ELF-1 (cell line): ENCODE data around the gene GATA3.

Experiments
- DNase-seq: peaks from one replicate; pipeline ENCODE4 v3.0.0-alpha.2; 2016; ENCODE audit warnings: low read depth, low spot score

Gene GATA3

DNA sequence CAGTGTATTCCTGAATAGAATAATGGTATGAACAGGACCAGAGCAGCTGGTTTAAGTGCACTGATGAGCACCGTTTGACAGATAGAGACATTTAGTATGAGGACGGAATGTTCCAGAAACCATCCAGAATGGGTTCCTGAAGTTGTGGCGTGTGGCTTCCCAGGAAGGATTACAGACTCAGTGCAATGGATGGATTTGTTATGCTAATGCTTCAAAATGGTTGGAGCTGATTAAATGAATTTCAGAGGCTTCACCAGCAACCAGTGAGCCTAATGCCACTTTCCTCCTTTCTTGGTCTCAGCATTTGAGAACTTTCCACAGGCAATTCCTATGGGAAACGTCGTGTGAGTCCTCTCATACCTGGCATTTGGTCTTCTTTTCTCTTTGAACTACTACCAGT lies 9.9 kb downstream of the GATA3 start:
- DNase-seq, result no peak

DNA sequence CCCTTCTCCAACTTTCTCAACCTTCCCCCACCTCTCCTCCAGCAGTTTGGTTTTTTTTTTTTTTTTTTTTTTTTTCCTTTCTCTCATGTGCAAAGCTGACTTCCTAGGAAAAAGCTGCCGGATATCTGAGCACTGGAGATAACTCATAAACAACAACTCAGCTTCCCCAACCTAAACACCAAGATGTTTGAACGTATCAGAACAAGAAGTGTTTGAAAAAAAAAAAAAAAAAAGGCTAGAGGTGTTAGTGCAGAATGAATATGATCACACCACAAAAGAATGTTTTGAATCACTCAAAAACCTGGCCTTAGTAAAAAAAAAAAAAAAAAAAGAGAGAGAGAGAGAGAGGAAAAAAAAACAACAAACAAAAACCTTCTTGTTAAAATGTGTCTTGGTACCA lies 11.2 kb downstream of the GATA3 start:
- no peak for DNase-seq

DNA sequence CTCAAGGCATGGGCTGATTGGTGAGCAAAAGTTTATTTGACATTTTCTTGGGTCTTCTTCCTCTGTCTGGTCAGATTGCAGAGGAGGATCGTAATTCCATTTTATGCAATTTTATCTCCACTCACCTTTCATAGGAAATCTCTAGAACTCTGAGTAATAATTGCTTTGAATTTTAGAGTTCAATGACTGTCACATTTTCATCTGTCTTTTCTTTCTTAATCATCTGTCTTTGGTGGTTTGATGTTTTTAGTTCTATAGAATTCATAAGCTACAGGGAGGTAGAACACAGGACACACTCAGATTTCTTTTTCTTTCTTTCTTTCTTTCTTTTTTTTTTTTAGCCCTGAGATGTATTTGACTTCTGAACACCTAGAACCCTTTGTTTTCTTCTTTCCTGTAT lies 11.6 kb downstream of the GATA3 start:
- no peak for DNase-seq

DNA sequence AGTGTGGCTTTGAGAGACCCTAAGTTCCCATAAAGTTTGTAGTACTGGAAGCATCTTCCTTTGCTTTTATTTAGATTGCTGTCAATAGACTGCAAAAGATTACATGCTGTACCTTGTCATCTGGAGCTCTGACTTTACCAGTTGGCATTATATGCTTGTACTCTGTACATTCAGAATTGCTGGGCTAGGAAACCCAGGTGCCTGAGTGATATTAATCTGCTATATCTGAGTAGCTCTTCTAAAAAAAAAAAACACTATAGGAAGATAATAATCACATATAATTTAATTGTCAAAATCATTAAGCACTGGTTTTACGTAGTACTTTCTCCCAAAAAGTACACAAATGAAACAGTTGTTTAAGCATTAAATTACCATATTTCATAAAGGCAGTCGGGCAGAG lies 12.3 kb downstream of the GATA3 start:
- DNase-seq, result no peak

DNA sequence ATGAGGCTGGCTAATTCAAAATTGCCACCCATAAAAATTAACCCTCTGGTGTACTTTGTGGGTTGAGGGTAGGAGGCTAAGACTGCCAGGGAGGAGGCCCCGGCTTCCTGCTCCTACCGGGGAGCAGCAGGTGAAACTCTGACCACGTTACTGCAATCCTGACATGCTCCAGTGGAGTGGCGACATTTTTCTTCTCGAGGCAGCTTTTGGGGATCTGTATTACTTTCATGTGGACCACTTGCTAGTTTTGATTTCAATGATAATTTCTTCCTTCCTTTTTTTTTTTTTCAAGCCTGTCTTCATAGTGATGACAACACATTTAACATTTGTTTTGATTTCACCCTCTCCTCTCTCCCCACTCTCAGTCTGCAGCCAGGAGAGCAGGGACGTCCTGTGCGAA lies 14.6 kb downstream of the GATA3 start:
- DNase-seq, result no peak

DNA sequence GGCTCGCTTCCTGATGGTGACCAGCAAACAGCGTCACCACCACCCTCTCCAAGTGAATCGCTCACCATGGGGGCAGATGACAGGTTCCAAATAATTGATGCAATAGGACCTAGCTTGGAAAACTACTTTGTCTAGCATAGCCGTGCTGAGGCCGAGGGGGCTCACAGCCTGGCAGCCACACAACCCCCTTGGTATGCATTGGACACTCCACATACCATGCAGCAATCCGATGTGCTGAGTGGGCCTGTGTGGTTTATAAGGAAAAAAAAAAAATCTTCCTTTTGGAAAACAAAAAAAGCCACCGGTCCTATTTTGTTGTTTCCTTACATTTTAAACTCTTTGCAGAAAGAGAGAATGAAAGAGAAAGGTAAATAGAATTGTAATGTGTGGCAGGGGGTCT lies 15.1 kb downstream of the GATA3 start:
- no peak for DNase-seq

DNA sequence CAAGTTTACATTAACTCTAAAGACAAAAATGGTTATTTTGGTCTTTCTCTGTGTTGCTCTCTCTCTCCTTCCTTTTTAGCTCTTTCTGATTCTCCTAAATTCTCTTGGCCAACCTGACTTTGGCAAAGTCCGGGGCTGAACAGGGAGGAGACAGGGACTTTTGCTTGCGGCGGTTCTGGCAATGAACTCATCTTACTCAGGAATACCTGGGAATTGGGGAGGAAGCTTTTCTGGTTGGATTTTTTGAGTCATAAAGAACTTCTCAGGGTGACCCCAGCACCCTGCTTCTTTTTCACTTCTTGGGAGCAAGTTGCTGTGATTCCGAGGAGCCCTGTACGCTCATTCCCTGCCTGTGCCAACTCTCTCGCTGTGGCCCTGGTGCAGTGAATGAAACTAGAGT lies 16.0 kb downstream of the GATA3 start:
- DNase-seq, result no peak

DNA sequence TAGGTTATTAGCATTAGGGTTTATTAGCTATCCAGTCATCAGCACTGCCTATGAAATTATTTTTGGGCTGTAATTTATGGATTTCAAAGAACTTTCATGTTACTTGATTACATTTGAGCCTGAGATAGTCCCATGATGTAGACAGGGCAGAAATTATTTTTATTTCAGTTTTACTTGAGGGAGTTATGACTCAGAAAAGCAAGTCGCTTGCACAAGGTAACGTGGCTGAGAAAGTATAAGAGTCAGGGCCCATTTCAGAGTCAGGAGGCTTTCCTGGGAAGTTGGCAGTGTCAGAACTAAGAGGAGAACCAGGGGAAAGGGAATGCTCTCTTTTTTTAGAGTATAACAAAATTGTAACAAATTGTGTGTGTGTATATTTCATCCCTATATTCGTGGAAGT lies 16.5 kb downstream of the GATA3 start:
- DNase-seq, result no peak

DNA sequence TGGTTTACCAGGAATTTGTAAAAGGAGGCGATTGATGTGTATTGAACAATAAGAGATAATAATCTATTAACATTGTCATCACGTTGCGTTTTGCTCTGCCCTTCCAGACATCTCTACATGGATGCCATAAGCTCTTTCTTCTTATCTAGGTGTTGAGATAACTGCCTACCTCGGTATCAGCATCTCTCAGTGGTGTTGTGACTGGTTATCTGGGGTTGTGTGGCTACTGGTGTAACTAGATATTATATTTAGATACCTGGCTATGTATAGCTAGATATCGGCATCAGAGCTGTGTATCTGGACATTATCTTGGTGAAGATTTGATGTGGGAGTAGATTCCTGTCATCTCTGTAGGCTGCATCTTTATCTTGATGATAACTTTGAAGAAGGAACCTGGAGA lies 17.2 kb downstream of the GATA3 start:
- no peak for DNase-seq

DNA sequence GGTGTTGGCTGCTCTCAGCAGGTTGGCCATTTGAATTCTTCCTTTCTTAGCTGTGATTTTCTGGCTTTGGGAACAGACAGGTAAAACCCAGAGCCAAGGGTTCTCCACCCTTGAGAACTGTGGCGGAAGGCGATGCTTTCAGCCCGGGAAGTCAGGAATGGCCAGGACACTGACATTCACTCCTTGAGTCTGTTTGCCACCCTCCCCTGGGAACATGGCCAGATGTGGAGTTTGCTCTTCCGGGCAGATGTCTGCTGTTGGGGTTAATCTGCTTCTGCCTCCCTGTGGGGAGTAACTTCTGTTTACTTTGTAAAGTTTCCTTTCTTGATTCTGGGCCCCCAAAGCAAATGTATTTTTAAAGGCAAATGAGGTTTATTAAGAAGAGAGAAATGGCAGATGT lies 17.7 kb downstream of the GATA3 start:
- no peak for DNase-seq

DNA sequence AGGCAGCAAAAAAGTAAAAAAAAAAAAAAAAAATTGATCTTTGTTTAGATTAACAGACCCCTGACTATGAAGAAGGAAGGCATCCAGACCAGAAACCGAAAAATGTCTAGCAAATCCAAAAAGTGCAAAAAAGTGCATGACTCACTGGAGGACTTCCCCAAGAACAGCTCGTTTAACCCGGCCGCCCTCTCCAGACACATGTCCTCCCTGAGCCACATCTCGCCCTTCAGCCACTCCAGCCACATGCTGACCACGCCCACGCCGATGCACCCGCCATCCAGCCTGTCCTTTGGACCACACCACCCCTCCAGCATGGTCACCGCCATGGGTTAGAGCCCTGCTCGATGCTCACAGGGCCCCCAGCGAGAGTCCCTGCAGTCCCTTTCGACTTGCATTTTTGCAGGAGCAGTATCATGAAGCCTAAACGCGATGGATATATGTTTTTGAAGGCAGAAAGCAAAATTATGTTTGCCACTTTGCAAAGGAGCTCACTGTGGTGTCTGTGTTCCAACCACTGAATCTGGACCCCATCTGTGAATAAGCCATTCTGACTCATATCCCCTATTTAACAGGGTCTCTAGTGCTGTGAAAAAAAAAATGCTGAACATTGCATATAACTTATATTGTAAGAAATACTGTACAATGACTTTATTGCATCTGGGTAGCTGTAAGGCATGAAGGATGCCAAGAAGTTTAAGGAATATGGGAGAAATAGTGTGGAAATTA lies 19.4 kb downstream of the GATA3 start:
- no peak for DNase-seq

DNA sequence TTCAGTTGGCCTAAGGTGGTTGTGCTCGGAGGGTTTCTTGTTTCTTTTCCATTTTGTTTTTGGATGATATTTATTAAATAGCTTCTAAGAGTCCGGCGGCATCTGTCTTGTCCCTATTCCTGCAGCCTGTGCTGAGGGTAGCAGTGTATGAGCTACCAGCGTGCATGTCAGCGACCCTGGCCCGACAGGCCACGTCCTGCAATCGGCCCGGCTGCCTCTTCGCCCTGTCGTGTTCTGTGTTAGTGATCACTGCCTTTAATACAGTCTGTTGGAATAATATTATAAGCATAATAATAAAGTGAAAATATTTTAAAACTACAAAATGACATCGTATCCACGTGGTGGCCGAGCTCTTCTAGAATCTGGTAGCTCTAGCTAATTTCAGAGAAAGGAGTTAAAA lies 20.4 kb downstream of the GATA3 start:
- DNase-seq, result no peak

DNA sequence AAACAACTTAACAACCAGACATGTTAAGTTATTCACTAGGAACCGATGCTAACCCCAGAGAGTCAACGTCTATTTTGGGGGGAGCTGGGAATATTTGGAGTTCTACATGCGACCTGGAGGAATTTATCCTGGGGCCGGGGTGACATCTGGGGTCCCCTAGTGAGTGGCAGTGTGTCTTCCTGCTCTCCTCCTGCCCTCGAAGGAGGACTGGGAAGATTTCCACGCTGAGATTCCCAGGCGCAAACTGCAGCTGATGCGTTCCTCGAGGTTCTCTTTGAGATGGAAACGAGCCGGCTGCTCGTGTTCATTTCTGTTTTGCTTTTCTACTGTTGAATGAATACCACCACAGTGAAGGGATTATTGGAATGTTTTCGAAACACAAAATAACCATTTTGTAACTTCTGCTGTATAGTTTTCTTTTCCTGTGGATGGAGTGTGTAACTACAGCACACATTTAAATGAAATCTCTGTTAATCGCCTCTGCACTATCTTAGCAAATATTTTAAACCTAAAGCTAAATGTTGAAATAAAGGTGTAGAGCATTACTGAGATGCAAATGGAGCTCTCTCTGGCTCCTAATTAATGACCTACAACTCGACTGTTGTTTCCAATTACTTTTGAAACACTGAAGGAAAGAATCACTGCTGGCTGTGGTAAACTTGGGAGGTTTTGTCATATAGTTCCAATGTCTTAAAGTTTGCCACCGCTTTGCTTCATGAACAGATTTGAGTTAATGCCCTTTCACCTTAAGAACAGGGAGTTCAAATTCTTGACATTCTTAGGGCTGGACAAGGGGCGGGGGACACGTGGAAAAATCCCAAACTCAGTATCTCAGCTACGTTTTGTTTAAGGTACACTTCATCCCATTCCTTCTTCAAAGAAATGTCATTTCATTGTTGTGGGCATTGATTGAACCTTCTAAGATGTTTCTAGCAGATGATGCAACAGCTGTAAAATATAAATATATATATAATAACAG lies 21.1 kb downstream of the GATA3 start:
- no peak for DNase-seq

DNA sequence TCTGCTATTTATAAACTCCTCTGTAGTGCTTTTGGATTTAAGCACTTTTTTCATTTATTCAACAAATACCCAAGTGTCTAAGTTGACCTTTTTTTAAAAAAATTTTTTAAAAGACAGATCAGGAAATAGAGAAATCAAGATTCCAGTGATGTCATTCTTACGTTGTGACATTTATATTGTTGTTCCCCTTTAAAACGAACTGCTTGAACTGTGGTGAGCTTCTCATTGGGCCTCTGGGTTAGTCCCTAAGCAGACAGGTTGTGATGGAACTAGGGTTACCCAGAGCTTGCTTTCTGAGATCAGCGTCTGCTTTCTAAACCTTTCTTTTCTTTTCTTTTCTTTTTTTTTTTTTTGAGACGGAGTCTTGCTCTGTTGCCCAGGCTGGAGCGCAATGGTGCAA lies 22.4 kb downstream of the GATA3 start:
- no peak for DNase-seq

DNA sequence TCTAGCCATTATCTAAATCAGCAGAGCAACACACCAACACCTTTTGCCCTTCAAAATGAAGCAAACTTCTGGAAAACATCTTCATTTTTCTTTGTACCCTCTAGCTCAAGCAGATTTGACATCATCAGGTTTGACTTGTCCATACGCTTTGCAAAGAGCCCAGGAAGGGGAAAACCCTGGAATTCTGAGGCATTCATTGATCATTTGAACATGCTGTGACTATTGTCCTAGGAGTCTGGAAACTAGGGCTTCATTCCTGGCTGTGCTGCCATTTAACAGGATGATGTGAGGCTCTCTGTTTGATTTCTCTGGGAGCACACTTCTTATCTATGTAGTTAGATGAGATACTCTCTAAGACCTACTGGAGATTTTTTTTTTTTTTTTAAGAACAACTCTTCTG lies 23.5 kb downstream of the GATA3 start:
- DNase-seq, result no peak

DNA sequence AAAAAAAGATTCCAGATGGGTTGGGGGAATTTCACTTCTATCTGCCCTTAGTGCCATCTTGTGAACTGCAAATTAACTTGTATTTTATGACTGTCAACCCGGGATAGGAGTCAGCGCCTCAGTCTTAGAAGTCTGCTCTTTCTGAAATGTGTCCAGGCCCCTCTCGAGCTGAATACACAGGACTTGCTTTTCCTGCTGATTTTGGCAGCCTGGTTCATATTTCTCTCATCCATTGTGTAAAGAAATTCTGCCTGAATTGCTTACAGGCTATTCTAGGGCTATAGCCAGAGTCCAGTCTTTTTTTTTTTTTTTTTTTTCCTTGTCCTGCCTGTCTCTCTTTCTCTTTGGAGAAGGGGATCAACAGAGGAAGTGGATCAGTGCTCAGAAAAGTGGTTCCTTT lies 24.6 kb downstream of the GATA3 start:
- DNase-seq, result no peak

DNA sequence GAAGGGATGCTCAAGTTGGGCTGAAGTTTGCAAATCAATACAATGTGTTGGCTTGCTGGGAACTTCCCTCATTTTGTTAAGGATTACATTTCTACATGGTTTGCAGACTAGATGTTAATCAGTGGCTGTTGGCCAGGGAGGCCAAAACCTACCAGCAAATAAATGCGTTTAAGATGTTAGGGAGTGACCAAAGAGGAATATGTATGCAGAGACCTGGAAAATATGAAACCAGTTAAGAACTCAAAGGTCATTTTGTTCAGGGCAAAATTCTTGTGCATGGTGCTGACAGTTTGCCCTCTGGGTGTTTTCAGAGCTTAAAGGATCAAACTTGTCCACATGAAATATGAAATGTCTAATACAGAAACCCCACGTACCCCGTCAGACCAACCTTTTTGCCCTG lies 30.3 kb downstream of the GATA3 start:
- no peak for DNase-seq

DNA sequence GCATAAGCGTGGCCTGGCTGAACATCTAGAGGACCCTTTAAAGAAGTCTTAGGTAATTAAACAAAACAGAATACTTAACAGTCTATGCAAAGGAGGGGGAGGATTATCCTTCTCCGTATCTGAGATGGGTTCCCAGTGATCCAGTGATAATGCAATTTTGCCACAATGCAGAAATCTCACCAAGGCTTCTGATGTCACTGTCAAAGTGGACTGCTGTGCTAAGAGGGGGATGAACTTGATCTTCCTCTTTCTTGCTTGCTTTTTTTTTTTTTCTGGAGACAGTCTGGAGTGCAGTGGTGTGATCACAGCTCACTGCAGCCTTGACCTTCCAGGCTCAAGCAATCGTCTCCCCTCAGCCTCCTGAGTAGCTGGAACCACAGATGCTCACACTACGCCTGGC lies 30.8 kb downstream of the GATA3 start:
- DNase-seq, result no peak

DNA sequence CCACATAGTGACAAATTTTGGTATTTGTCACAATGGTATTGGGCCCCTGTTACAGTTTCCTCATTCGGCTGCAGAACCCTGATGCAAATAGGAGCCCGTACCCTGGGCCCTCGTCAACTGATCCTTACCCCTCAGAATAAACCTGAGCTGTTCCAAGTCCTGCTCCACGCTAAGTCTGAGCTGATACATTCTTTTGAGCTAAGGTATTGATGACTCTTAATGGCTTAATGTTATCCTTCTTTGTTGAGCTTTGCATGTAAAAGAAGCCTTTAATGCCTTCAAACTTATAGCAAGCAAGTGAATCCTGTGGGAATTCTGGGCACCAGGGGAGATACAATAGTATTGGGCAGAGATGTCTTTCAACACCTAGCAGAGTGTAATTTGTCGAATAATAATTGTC lies 31.8 kb downstream of the GATA3 start:
- DNase-seq, result no peak

DNA sequence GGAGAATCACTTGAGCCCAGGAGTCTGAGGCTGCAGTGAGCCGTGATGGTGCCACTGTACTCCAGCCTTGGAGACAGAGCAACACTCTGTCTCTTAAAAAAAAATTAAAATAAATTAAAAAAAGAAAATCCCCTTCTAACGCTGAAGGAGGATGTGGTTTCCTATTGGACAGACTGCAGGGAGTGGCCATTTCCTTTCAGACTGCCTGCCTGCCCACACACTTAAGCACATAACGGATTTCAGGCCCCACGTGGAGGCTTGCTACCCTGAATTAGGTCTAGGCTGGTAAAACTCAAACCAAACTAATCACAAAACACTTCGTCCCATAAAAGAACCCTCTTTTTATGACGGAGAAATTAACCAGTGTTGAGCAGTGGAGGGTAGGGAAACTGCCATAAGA lies 34.0 kb downstream of the GATA3 start:
- no peak for DNase-seq

DNA sequence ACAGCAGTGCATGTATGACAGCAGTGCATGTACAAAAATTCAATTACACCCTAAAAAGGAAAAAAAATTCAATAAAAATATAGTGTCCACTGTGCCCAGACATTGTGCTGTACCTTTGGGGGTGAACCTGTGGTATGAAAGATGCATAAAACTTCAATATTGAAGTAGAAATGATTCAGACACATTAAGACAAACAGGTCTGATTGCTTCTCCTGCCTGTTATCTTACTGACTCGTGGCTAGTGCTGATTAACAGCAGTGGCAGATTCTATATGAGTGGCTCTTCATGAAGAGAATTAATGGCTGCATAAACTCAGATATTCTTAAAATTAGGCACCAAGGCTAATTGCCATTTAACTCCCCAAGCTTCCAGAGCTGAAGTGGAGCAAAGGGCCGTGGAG lies 37.9 kb downstream of the GATA3 start:
- DNase-seq, result no peak

DNA sequence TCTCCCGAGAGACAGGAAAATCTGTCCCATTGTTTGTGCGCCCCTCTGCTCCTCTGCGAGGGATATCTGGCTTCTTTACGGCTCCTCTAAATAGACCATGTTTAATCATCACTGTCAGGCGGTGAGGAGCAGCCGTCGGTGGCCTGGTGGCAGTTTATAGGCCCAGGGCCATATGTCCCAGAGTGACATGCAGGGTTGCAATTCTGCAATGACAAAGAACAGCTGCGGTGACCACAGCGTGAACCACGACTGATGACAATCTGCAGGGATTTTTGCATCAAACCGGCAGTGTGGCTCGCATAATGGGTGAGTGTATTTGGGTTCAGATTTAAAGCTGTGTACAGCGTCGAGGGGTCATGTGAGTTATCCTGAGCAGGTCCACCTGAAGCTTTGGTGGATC lies 41.5 kb downstream of the GATA3 start:
- DNase-seq, result peak; percentile 59

DNA sequence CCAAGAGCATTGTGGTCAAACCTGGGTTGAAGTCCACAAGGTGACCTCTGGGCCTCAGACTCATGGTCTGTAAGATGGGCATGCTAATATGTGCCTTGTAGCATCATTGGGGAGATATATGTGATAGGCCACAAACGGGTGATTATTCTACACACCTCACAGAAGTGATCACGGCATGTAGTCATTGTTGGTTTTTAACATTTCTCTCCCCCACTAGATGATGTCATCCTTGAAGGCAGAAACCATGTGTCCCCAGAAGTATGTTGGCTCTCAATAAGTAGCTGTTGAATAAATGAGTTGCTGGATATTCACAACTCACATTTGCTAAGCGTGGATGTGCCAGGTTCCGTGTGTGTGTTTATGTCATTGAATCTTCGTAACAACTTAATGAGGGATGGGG lies 42.4 kb downstream of the GATA3 start:
- no peak for DNase-seq
